Omental fat pad (tissue), 4 donors: ENCODE data around the gene SAPCD1. TPM values are rescaled to one million over a fixed set of nuclear protein-coding genes. Genes with fewer than 3 reads are reported as not detected.

Source experiments
- ATAC-seq: fragments of 150-250 bp; one replicate; pipeline ENCODE4 v1.9.1; 2016; ENCODE audit warnings: mild to moderate bottlenecking, moderate library complexity; ENCODE audit not compliant: low FRiP score
- DNase-seq: peaks from one replicate; pipeline ENCODE4 v3.0.0-alpha.2; 2019; ENCODE audit warnings: low spot score
- total RNA-seq, 4 donors: library from RNA; depleted of rRNA; stranded (reverse); fragments of >200 nt; gene quantifications; one replicate each; pipeline ENCODE4 v1.1.0, GENCODE V29; 2016
- TF ChIP-seq, protein P1 (sequence below), 3 donors: fragments of 450-650 bp; IDR thresholded peaks; one replicate each; pipeline ENCODE4 v1.5.1; 2016 to 2017; ENCODE audit warnings: antibody characterized with exemption in 3 of 3, mild to moderate bottlenecking in 3 of 3, moderate library complexity in 2 of 3

The SAPCD1 gene
- total RNA-seq, 4 donors from 2014 or later = not detected

DNA sequence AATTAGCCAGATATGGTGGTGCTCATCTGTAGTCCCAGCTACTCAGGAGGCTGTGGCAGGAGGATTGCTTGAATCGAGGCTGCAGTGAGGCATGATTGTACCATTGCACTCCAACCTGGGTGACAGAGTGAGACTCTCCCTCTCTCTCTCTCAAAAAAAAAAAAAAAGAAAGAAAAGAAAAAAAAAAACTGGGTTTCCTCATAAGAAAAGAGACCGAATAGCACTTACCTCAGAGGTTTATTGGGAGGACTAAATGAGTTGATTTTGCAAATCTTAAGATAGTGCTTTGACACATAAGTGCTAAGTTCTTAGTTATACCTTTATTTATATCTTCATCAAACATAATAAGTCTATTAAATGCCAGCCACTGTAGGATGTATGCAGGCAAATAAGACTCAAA lies 8.4 kb downstream of the SAPCD1 start:
- TF ChIP-seq, protein P1, sequence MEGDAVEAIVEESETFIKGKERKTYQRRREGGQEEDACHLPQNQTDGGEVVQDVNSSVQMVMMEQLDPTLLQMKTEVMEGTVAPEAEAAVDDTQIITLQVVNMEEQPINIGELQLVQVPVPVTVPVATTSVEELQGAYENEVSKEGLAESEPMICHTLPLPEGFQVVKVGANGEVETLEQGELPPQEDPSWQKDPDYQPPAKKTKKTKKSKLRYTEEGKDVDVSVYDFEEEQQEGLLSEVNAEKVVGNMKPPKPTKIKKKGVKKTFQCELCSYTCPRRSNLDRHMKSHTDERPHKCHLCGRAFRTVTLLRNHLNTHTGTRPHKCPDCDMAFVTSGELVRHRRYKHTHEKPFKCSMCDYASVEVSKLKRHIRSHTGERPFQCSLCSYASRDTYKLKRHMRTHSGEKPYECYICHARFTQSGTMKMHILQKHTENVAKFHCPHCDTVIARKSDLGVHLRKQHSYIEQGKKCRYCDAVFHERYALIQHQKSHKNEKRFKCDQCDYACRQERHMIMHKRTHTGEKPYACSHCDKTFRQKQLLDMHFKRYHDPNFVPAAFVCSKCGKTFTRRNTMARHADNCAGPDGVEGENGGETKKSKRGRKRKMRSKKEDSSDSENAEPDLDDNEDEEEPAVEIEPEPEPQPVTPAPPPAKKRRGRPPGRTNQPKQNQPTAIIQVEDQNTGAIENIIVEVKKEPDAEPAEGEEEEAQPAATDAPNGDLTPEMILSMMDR (IDR thresholded peaks at IDR 0.05) = no peak

DNA sequence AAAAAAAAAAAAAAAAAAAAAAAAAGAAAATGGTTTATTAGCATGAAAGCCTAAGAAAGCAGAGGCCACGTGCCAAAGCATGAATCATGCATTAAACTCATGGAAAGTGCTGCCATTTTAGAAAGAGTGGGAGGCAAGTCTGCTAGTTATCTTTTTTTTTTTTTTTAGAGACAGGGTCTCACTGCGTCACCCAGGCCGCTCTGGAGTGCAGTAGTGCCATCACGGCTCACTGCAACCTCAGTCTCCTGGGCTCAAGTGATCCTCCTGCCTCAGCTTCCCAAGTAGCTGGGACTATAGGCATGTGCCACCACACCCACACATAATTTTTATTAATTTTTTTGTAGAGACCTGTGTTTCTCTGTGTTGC lies 9.5 kb downstream of the SAPCD1 start:
- TF ChIP-seq, protein P1 (IDR thresholded peaks at IDR 0.05) = no peak
- no peak for ATAC-seq
- DNase-seq = no peak

More for the DNA sequence above, 8.4 kb downstream of the SAPCD1 start:
- no peak for ATAC-seq
- DNase-seq = no peak

DNA sequence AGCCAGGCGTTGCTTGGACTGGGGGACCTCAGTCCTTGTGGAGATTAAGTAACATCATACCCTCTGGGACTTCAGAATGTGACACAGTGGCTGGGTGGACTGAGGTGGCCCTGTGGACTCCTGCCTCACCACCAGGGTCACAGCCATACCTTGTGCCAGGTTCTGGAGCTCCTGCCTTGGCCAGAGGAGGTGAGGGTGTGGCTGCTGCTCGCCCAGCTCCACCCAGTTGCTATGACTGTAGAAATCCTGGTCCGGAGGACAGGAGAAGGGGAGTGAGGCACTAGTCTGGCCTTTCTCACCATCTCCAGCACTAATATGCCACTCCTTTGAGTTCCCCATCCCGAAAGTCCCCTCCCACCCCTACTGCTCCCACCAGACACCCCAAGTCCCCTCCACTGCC lies 12.7 kb downstream of the SAPCD1 start:
- no peak for ATAC-seq
- TF ChIP-seq, protein P1 (IDR thresholded peaks at IDR 0.05) = no peak
- DNase-seq = no peak

DNA sequence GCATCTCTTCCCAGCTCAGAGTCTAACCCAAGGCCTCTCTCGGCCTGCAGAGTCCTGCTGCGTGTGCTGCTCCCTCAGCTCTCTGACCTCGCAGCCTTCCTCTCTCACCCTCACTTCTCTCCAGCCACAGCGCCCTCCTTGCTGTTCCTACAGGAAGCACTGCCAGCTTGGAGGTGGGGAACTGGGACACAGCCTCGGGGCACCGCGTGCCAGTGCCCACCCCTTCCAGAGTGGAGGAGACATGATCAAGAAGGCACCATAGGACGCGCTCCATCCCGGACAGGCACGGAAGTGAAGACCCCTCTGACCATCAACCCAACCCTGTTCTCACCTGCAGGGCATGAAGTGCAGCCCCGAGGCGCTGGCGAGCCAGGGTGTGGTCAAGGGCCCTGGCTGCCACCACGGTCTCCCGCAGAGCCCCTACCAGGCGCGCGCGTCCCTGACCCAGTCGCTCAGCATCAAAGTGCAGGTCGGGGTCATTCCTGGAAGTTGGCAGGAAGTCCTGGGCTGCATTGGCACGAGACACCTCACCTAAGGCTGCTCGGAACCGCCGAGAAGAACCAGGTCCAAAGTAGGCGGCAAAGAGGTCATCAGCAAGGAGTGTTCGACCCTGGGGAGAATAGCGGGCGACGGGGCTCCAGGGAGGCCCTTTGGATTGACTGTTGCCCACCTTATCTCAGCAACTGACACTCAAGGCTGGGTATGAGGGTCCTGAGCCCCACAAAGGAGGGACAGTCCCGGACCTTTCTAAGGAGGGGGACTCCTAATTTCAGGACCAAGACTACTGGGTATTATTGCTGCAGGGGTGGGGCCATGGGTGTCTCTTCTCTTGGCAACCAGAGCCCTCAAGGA lies 13.4 kb downstream of the SAPCD1 start:
- DNase-seq (no peak), ATAC-seq (no peak)
- TF ChIP-seq, protein P1 (IDR thresholded peaks at IDR 0.05) = no peak

DNA sequence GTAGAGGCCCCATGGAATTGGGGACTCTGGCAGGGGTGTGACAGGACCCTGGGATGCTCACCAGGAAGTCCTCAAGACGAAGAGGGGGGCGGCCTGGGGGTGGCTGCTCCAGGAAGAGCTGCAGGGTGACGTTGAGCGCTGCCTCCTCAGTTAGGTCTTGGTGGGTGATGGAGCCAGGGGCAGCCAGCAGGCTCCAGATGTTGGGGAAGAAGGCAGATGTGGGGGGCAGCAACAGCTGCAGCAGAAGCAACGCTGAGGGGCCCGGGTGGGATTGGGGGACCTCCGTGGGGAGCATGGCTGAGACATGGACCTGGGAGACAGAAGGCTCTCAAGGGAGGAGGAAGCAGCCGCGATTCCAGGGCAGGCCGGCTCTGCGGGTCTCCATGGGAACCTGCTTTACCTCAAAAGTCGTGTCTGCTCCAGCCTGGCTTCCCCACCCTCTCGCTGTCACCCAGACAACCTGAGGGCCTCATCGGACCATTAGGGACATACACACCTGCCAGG lies 14.1 kb downstream of the SAPCD1 start:
- TF ChIP-seq, protein P1 (IDR thresholded peaks at IDR 0.05) = no peak
- ATAC-seq = no peak
- DNase-seq = no peak

DNA sequence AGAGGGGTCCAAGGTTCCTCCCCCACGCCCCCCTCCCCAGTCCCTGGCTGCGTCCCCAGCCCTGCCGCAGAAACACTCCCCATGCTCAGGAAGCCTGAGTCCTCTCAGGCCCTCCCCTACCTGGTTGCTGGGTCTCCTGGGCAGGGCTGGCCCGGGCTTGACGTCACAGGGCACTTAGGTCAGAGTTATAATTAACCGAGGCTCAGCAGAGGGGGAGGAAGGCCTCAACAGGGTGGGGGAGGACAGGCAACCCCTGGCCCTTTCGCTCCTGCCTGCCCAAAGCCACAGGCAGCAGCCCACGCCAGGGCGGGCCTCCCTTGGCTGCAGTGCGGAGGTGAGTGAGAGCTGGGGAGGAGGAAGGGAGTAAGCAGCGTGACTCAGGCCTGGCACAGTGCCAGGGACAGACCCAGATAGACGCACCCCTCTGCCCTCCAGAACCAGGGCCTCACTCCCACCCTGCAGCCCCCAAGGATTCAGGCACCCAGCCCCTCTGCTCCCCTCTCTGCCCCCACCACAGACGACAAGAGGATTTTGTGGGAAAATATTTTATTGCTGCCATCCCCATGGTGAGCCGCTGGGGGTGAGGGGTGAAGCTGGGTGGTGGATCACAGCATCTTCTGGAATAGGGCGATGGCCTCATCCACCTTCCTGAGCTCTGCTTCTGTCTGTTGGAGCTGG lies 14.7 kb downstream of the SAPCD1 start, which contains the start of gene VWA7:
TSS of gene VWA7 (minus strand) at position 340 of the 678 bp plus-strand sequence. CDS start 549 bp downstream, outside the sequence.
- DNase-seq (peak; percentile 77), ATAC-seq (peak; percentile 94)
- TF ChIP-seq, protein P1 (IDR thresholded peaks at IDR 0.05) = no peak
